GM23248 (cell line): ENCODE data around the gene SLC38A8.

ENCODE experiments used
- EZH2 ChIP-seq: fragments of 200-600 bp; sonication (generic); IDR thresholded peaks from 2 replicates; pipeline ENCODE4 v1.6.1; 2018; ENCODE audit warnings: antibody characterized with exemption, mild to moderate bottlenecking; ENCODE audit not compliant: insufficient read depth, poor library complexity, severe bottlenecking
- EZH2phosphoT487 ChIP-seq: fragments of 200-600 bp; sonication (generic); IDR thresholded peaks from 2 replicates; pipeline ENCODE4 v1.6.1; 2018; ENCODE audit warnings: antibody characterized with exemption, moderate library complexity, mild to moderate bottlenecking, low read depth; ENCODE audit not compliant: insufficient read depth

GRCh38 chr16:84021488-84021887 lies 21.1 kb downstream of the SLC38A8 start:
- TF ChIP-seq EZH2 (no peak), EZH2phosphoT487 (no peak)
